HepG2 (cell line): ENCODE results near the gene SSNA1. TPM values are rescaled to one million over a fixed set of nuclear protein-coding genes. Genes with fewer than 3 reads are reported as not detected.

ENCODE experiments used
- ATAC-seq: fragments of 200-7000 bp; cut with Tn5 transposase; 3 replicates; pipeline ENCODE4 v1.9.1; 2020; ENCODE audit warnings: mild to moderate bottlenecking, moderate library complexity
- BruUV-seq: library from RNA; stranded (reverse); fragments of 400-500 nt; replicated peaks from 2 replicates; lab custom pipeline; 2021; lab: Mats Ljungman, UMichigan
- CTCF ChIA-PET: fragments of 300-600 bp; formaldehyde crosslinking; extraction: SDS; loops from one replicate; lab custom pipeline; 2021; ENCODE audit warnings: low total read pairs, inconsistent platforms, low intra/inter-chr PET ratio; lab: Yijun Ruan, JAX
- POLR2A ChIA-PET: fragments of 350-600 bp; sonication (Branson Sonifier 250); formaldehyde crosslinking; loops from one replicate; lab custom pipeline; 2020; ENCODE audit warnings: antibody characterized with exemption, inconsistent platforms; lab: Yijun Ruan, JAX
- DNase-seq: peaks from one replicate; pipeline ENCODE4 v3.0.0-alpha.2; 2015; ENCODE audit warnings: low spot score
- FAIRE-seq: peaks from 3 replicates; lab custom pipeline; 2011; peaks lifted over from hg19 to GRCh38; lab: Jason Lieb, UNC
- H2AFZ ChIP-seq: one replicate; pipeline ENCODE4 v1.6.1; 2011; ENCODE audit warnings: low read length, inconsistent platforms
- H3K27ac ChIP-seq: fragments of 300-600 bp; 3 replicates; pipeline ENCODE4 v1.8.0; 2011; ENCODE audit warnings: mixed run types, mild to moderate bottlenecking, mixed read lengths, low read length, inconsistent platforms; ENCODE audit not compliant: insufficient read depth; ENCODE audit errors: extremely low read length
- H3K27me3 ChIP-seq, 2 experiments: fragments of 200-600 bp in 1 of 2; 2 replicates in 1 of 2; 3 replicates in 1 of 2; pipeline versions ENCODE4 v1.6.0 to v1.8.0; 2011; ENCODE audit warnings: low read length in 2 of 2, mild to moderate bottlenecking in 2 of 2, moderate library complexity in 2 of 2, inconsistent platforms in 1 of 2; ENCODE audit not compliant: insufficient read depth in 2 of 2, control insufficient read depth in 1 of 2
- H3K36me3 ChIP-seq, 2 experiments: fragments of 200-600 bp in 1 of 2; replicated peaks in 1 of 2; 2 replicates in 1 of 2; 3 replicates in 1 of 2; pipeline versions ENCODE4 v1.5.1 to v1.8.0; 2011; ENCODE audit warnings: low read length in 2 of 2, inconsistent platforms in 1 of 2; ENCODE audit not compliant: insufficient read depth in 2 of 2, control insufficient read depth in 1 of 2
- H3K4me1 ChIP-seq: 2 replicates; pipeline ENCODE4 v1.5.1; 2012; ENCODE audit warnings: low read length, inconsistent platforms; ENCODE audit not compliant: insufficient read depth
- H3K4me2 ChIP-seq: 2 replicates; pipeline ENCODE4 v1.6.0; 2011; ENCODE audit warnings: low read depth, low read length, inconsistent platforms
- H3K4me3 ChIP-seq, 3 experiments: fragments of 200-600 bp in 1 of 3; sonication (generic), shearing (Covaris generic) in 1 of 3; replicated peaks in 1 of 3; 2 replicates each; pipeline ENCODE4 v1.5.1; 2011 to 2016; ENCODE audit warnings: low read length in 3 of 3, inconsistent platforms in 2 of 3, low read depth in 2 of 3, mild to moderate bottlenecking in 2 of 3, control low read depth in 1 of 3, mixed read lengths in 1 of 3; ENCODE audit not compliant: insufficient read depth in 1 of 3
- H3K79me2 ChIP-seq: one replicate; pipeline ENCODE4 v1.6.1; 2011; ENCODE audit warnings: low read length, inconsistent platforms; ENCODE audit not compliant: insufficient read depth
- H3K9ac ChIP-seq: 2 replicates; pipeline ENCODE4 v1.6.0; 2011; ENCODE audit warnings: mild to moderate bottlenecking, low read depth, low read length, inconsistent platforms; ENCODE audit not compliant: insufficient read depth
- H3K9me3 ChIP-seq: 2 replicates; pipeline ENCODE4 v1.5.1; 2012; ENCODE audit warnings: mild to moderate bottlenecking, low read length
- H4K20me1 ChIP-seq: 2 replicates; pipeline ENCODE4 v1.6.0; 2011; ENCODE audit warnings: inconsistent platforms, mild to moderate bottlenecking, low read length, moderate library complexity; ENCODE audit not compliant: insufficient read depth
- KDM5B ChIP-seq: sonication (generic); formaldehyde crosslinking; IDR thresholded peaks from 2 replicates; pipeline ENCODE4 v1.4.0; 2020; ENCODE audit warnings: missing genetic modification reagents, mild to moderate bottlenecking, borderline replicate concordance
- KLF9 ChIP-seq: IDR thresholded peaks from 2 replicates; pipeline ENCODE4 v1.6.1; 2016; ENCODE audit warnings: low read depth
- LBX2 ChIP-seq: sonication (generic); formaldehyde crosslinking; IDR thresholded peaks from 2 replicates; pipeline ENCODE4 v1.5.0; 2020; ENCODE audit warnings: missing genetic modification reagents, mild to moderate bottlenecking, borderline replicate concordance
- NONO ChIP-seq, 2 experiments: fragments of 450-650 bp in 1 of 2; sonication (generic) in 1 of 2; formaldehyde crosslinking in 1 of 2; IDR thresholded peaks in 1 of 2; conservative IDR thresholded peaks in 1 of 2; 2 replicates each; pipeline versions ENCODE4 v1.6.1 to v1.8.0; 2017 to 2022; ENCODE audit warnings: mild to moderate bottlenecking in 1 of 2, missing genetic modification reagents in 1 of 2, moderate library complexity in 1 of 2
- ZNF12 ChIP-seq: sonication (generic); formaldehyde crosslinking; IDR thresholded peaks from 2 replicates; pipeline ENCODE4 v1.5.0; 2020; ENCODE audit warnings: missing genetic modification reagents
- ZNF383 ChIP-seq: sonication (generic); formaldehyde crosslinking; IDR thresholded peaks from 2 replicates; pipeline ENCODE4 v1.4.0; 2020; ENCODE audit warnings: missing genetic modification reagents, mild to moderate bottlenecking, borderline replicate concordance
- ZNF772 ChIP-seq: sonication (generic); formaldehyde crosslinking; IDR thresholded peaks from 2 replicates; pipeline ENCODE4 v1.5.0; 2020; ENCODE audit warnings: mild to moderate bottlenecking, missing genetic modification reagents
- WGBS: methylation state at CpG from one replicate; pipeline ENCODE4 v1.1.6; 2017; ENCODE audit warnings: low lambda C conversion rate; 5-methylcytosine and 5-hydroxymethylcytosine counted together
- in situ Hi-C: cut with HindIII; loops from 2 replicates; pipeline ENCODE4 v1.10.0; 2017; ENCODE audit warnings: low pct_unique_long_range_greater_than_20kb; ENCODE audit not compliant: extremely low pct_ligation_motif_present
- intact Hi-C: fragments of 100-400 bp; cut with micrococcal nuclease; formaldehyde crosslinking; loops from one replicate; pipeline ENCODE4 v1.10.0; 2022; ENCODE audit not compliant: unreplicated experiment
- polyA plus RNA-seq, 8 experiments: library from polyadenylated mRNA; depleted of rRNA in 3 of 8; stranded (reverse) in 7 of 8; unstranded in 1 of 8; fragments of >200 nt; fragmentation: Illumina TruSeq in 4 of 8; extraction: Trizol in 4 of 8; gene quantifications; 2 replicates each; pipeline versions ENCODE4 v1.2.1 to v1.2.3, GENCODE V29; 2011 to 2016; ENCODE audit warnings: low read depth in 4 of 8, missing spikeins in 1 of 8, mixed read lengths in 1 of 8; ENCODE audit not compliant: insufficient read depth in 1 of 8
- total RNA-seq, 5 experiments: library from RNA; depleted of rRNA; stranded (reverse); fragments of >200 nt; fragmentation: Illumina TruSeq; extraction: Trizol; gene quantifications; 2 replicates each; pipeline ENCODE4 v1.2.3, GENCODE V29; 2016; ENCODE audit warnings: low read depth in 1 of 5

SSNA1 gene
- total and polyA plus RNA-seq, 2 of the 13 experiments (the other 11 are each of a cell fraction or from before 2014, with no cell fraction given) = 35.9 to 49.4 TPM

- no peak for FAIRE-seq
- intact Hi-C loops (loop anchor here (10.0 kb wide), 1 partner anchor 58 kb away; the partner anchor contains the start of gene DPP7), in situ Hi-C loops (no loop called here)
- H3K79me2 ChIP-seq = no peaks in the 10 kb centered on the region
- H4K20me1 ChIP-seq = no peaks in the 10 kb centered on the region
- H3K36me3 ChIP-seq = 0 out of 5 replicates have a peak, but pooled peaks cover 0 to 1% of the 10 kb centered on the region in 2 experiments
- no peak for ATAC-seq
- H3K27ac ChIP-seq = no peak overlapping the region
- no peak for DNase-seq
- peaks cover 9% of the 10 kb centered on the region for H3K4me1 ChIP-seq
- no peaks in the 10 kb centered on the region for H3K9me3 ChIP-seq
- WGBS = 56% methylated on average over 12 of the region's 21 CpGs
- no peak overlapping the region for H2AFZ ChIP-seq
- no TSS peak for BruUV-seq
- CTCF ChIA-PET = no interaction called here
- H3K9ac ChIP-seq = no peak overlapping the region
- no peak overlapping the region for H3K4me3 ChIP-seq
- peaks cover 0 to 33% of the 10 kb centered on the region in 2 experiments; a peak in 3 of 5 replicates for H3K27me3 ChIP-seq
- POLR2A ChIA-PET = no interaction called here
- H3K4me2 ChIP-seq = no peak overlapping the region
- TF ChIP-seq KLF9 (CRISPR knock-in tag) (no peak), NONO (IDR thresholded peaks at IDR 0.05) (no peak), NONO (CRISPR knock-in tag; conservative IDR thresholded peaks at IDR 0.05) (no peak), ZNF772 (CRISPR knock-in tag) (no peak), ZNF383 (CRISPR knock-in tag) (no peak), KDM5B (CRISPR knock-in tag) (no peak), LBX2 (CRISPR knock-in tag) (no peak), ZNF12 (CRISPR knock-in tag) (no peak)
- TF ChIP-seq, all 625 proteins: peak for 0
Measured at GRCh38 chr9:137172901-137173795, 15.3 kb upstream of the SSNA1 start.
